HEK293 (cell line): Measurements from ENCODE around the gene CALHM6.

Experiments
- TCF7L2 ChIP-seq: IDR thresholded peaks from 2 replicates; pipeline ENCODE4 v1.6.1; 2011; ENCODE audit warnings: low read depth, mild to moderate bottlenecking, inconsistent platforms, low read length, moderate library complexity, borderline replicate concordance
- ZBTB1 ChIP-seq: fragments of 450-650 bp; formaldehyde crosslinking; IDR thresholded peaks from 2 replicates; pipeline ENCODE4 v1.5.1; 2016; ENCODE audit warnings: missing biosample characterization, missing genetic modification characterization
- ZIC2 ChIP-seq: fragments of 450-650 bp; formaldehyde crosslinking; IDR thresholded peaks from 2 replicates; pipeline ENCODE4 v1.5.1; 2016; ENCODE audit warnings: missing biosample characterization, missing genetic modification characterization
- ZNF133 ChIP-seq: fragments of 450-650 bp; formaldehyde crosslinking; IDR thresholded peaks from 2 replicates; pipeline ENCODE4 v1.5.1; 2016; ENCODE audit warnings: missing biosample characterization, missing genetic modification characterization
- ZNF2 ChIP-seq: fragments of 450-650 bp; formaldehyde crosslinking; IDR thresholded peaks from 2 replicates; pipeline ENCODE4 v1.5.1; 2016; ENCODE audit warnings: missing biosample characterization, missing genetic modification characterization
- ZNF670 ChIP-seq: fragments of 450-650 bp; formaldehyde crosslinking; IDR thresholded peaks from 2 replicates; pipeline ENCODE4 v1.5.1; 2016; ENCODE audit warnings: missing biosample characterization, missing genetic modification characterization, low read depth
- TF ChIP-seq, protein P1 (sequence below): fragments of 450-650 bp; formaldehyde crosslinking; IDR thresholded peaks from 2 replicates; pipeline ENCODE4 v1.5.1; 2016; ENCODE audit warnings: missing biosample characterization, missing genetic modification characterization, borderline replicate concordance
- TF ChIP-seq, protein P2 (sequence below): fragments of 450-650 bp; formaldehyde crosslinking; IDR thresholded peaks from 2 replicates; pipeline ENCODE4 v1.5.1; 2016; ENCODE audit warnings: missing biosample characterization, missing genetic modification characterization
- TF ChIP-seq, protein P3 (sequence below): fragments of 450-650 bp; formaldehyde crosslinking; IDR thresholded peaks from 2 replicates; pipeline ENCODE4 v1.5.1; 2016; ENCODE audit warnings: missing biosample characterization, missing genetic modification characterization
- TF ChIP-seq, protein P4 (sequence below): sonication (generic); formaldehyde crosslinking; IDR thresholded peaks from 2 replicates; pipeline ENCODE4 v1.8.1; 2022; ENCODE audit warnings: mild to moderate bottlenecking, moderate library complexity, missing genetic modification reagents

DNA sequence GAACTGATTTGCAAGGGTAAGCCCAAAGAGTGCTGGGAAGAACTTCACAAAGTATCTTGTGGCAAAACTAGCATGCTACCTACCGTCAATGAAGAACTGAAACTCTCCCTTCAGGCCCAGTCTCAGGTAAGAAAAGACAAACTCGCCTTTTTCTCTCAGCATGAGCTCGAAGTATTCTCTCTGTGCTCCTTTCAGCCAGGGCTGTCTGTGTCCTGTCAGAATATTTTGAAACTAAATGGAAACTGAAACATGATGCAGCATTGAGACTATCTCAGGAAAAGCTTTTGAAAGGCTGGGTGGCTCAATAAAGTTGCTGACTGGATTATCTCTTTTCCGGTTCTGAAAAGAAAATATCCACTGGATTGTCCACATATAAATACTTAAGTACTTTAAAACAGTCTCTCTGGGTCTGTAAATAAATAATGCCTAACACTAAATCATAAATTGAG, 51.0 kb downstream of the CALHM6 start:
- TF ChIP-seq ZIC2 (tag by site-specific recombination) (no peak), ZNF133 (tag by site-specific recombination) (no peak), ZNF2 (no peak), ZNF670 (tag by site-specific recombination) (no peak), TCF7L2 (no peak), ZBTB1 (tag by site-specific recombination) (no peak)
- TF ChIP-seq, protein P1, sequence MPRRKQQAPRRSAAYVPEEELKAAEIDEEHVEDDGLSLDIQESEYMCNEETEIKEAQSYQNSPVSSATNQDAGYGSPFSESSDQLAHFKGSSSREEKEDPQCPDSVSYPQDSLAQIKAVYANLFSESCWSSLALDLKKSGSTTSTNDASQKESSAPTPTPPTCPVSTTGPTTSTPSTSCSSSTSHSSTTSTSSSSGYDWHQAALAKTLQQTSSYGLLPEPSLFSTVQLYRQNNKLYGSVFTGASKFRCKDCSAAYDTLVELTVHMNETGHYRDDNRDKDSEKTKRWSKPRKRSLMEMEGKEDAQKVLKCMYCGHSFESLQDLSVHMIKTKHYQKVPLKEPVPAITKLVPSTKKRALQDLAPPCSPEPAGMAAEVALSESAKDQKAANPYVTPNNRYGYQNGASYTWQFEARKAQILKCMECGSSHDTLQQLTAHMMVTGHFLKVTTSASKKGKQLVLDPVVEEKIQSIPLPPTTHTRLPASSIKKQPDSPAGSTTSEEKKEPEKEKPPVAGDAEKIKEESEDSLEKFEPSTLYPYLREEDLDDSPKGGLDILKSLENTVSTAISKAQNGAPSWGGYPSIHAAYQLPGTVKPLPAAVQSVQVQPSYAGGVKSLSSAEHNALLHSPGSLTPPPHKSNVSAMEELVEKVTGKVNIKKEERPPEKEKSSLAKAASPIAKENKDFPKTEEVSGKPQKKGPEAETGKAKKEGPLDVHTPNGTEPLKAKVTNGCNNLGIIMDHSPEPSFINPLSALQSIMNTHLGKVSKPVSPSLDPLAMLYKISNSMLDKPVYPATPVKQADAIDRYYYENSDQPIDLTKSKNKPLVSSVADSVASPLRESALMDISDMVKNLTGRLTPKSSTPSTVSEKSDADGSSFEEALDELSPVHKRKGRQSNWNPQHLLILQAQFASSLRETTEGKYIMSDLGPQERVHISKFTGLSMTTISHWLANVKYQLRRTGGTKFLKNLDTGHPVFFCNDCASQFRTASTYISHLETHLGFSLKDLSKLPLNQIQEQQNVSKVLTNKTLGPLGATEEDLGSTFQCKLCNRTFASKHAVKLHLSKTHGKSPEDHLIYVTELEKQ (tag by site-specific recombination): no peak
- TF ChIP-seq, protein P2, sequence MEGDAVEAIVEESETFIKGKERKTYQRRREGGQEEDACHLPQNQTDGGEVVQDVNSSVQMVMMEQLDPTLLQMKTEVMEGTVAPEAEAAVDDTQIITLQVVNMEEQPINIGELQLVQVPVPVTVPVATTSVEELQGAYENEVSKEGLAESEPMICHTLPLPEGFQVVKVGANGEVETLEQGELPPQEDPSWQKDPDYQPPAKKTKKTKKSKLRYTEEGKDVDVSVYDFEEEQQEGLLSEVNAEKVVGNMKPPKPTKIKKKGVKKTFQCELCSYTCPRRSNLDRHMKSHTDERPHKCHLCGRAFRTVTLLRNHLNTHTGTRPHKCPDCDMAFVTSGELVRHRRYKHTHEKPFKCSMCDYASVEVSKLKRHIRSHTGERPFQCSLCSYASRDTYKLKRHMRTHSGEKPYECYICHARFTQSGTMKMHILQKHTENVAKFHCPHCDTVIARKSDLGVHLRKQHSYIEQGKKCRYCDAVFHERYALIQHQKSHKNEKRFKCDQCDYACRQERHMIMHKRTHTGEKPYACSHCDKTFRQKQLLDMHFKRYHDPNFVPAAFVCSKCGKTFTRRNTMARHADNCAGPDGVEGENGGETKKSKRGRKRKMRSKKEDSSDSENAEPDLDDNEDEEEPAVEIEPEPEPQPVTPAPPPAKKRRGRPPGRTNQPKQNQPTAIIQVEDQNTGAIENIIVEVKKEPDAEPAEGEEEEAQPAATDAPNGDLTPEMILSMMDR (tag by site-specific recombination): no peak
- TF ChIP-seq, protein P3, sequence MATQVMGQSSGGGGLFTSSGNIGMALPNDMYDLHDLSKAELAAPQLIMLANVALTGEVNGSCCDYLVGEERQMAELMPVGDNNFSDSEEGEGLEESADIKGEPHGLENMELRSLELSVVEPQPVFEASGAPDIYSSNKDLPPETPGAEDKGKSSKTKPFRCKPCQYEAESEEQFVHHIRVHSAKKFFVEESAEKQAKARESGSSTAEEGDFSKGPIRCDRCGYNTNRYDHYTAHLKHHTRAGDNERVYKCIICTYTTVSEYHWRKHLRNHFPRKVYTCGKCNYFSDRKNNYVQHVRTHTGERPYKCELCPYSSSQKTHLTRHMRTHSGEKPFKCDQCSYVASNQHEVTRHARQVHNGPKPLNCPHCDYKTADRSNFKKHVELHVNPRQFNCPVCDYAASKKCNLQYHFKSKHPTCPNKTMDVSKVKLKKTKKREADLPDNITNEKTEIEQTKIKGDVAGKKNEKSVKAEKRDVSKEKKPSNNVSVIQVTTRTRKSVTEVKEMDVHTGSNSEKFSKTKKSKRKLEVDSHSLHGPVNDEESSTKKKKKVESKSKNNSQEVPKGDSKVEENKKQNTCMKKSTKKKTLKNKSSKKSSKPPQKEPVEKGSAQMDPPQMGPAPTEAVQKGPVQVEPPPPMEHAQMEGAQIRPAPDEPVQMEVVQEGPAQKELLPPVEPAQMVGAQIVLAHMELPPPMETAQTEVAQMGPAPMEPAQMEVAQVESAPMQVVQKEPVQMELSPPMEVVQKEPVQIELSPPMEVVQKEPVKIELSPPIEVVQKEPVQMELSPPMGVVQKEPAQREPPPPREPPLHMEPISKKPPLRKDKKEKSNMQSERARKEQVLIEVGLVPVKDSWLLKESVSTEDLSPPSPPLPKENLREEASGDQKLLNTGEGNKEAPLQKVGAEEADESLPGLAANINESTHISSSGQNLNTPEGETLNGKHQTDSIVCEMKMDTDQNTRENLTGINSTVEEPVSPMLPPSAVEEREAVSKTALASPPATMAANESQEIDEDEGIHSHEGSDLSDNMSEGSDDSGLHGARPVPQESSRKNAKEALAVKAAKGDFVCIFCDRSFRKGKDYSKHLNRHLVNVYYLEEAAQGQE (tag by site-specific recombination): no peak
- TF ChIP-seq, protein P4, sequence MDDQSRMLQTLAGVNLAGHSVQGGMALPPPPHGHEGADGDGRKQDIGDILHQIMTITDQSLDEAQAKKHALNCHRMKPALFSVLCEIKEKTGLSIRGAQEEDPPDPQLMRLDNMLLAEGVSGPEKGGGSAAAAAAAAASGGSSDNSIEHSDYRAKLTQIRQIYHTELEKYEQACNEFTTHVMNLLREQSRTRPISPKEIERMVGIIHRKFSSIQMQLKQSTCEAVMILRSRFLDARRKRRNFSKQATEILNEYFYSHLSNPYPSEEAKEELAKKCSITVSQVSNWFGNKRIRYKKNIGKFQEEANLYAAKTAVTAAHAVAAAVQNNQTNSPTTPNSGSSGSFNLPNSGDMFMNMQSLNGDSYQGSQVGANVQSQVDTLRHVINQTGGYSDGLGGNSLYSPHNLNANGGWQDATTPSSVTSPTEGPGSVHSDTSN (CRISPR knock-in tag): no peak
